Cardiac muscle cell (in vitro differentiated cells and primary cell): ENCODE measurements around the gene RCSD1. TPM values are rescaled to one million over a fixed set of nuclear protein-coding genes. Genes with fewer than 3 reads are reported as not detected.

Source experiments
- DNase-seq, 2 donors: peaks; one replicate each; pipeline versions ENCODE4 v3.0.0 to v3.0.0-alpha.2; 2010 to 2017; ENCODE audit warnings: low read depth in 1 of 2, low spot score in 1 of 2
- H3K27ac ChIP-seq: fragments of 200-600 bp; sonication (generic); 2 replicates; pipeline ENCODE4 v1.5.1; 2016
- H3K27me3 ChIP-seq: fragments of 200-600 bp; sonication (generic); 2 replicates; pipeline ENCODE4 v1.6.0; 2016; ENCODE audit warnings: control low read depth
- H3K36me3 ChIP-seq: fragments of 200-600 bp; sonication (generic); 2 replicates; pipeline ENCODE4 v1.5.1; 2016; ENCODE audit warnings: control low read depth
- H3K4me1 ChIP-seq: fragments of 200-600 bp; sonication (generic); 2 replicates; pipeline ENCODE4 v1.8.1; 2017; ENCODE audit warnings: low read depth, mild to moderate bottlenecking, mixed run types
- H3K4me3 ChIP-seq: fragments of 200-600 bp; sonication (generic); 2 replicates; pipeline ENCODE4 v1.5.1; 2016; ENCODE audit warnings: mild to moderate bottlenecking
- H3K9me3 ChIP-seq: fragments of 200-600 bp; sonication (generic); 2 replicates; pipeline ENCODE4 v1.5.1; 2017; ENCODE audit warnings: low read depth, mild to moderate bottlenecking, control low read depth
- CTCF ChIP-seq: IDR thresholded peaks from 2 replicates; pipeline ENCODE4 v1.5.1; 2012; ENCODE audit warnings: low read depth, mild to moderate bottlenecking, low read length
- polyA plus RNA-seq: library from polyadenylated mRNA; unstranded; fragments of >200 nt; fragmentation: Nextera tagmentation; extraction: Ambion mirVana; gene quantifications from 2 replicates; pipeline ENCODE4 v1.2.1, GENCODE V29; 2016
- total RNA-seq: library from RNA; depleted of rRNA; stranded (reverse); fragments of >200 nt; gene quantifications from 2 replicates; pipeline ENCODE4 v1.2.3, GENCODE V29; 2016

The RCSD1 gene
- total and polyA plus RNA-seq, 2 experiments from 2014 or later = 77.3 to 317 TPM

- peak; percentile 51 to 67 for DNase-seq
- H3K27me3 ChIP-seq = no peaks in the 10 kb centered on the region
- peak; percentile 63 for TF ChIP-seq CTCF
- H3K4me1 ChIP-seq = peaks cover 5% of the 10 kb centered on the region
- no peaks in the 10 kb centered on the region for H3K9me3 ChIP-seq
- H3K36me3 ChIP-seq = no peaks in the 10 kb centered on the region
- H3K27ac ChIP-seq = no peak overlapping the region
- H3K4me3 ChIP-seq = no peak overlapping the region
These were observed 30.0 kb upstream of the RCSD1 start for GRCh38 chr1:167599957-167600581.

GRCh38 chr1:167601442-167602383 lies 28.3 kb upstream of the RCSD1 start:
- Histone ChIP-seq H3K4me1 (peaks cover 5% of the 10 kb centered on the region), H3K4me3 (no peak overlapping the region), H3K9me3 (no peaks in the 10 kb centered on the region), H3K36me3 (no peaks in the 10 kb centered on the region), H3K27ac (no peak overlapping the region), H3K27me3 (no peaks in the 10 kb centered on the region)
- no peak for TF ChIP-seq CTCF
- peak in 1 of 2 donors; percentile 40 for DNase-seq

- no peaks in the 10 kb centered on the region for H3K9me3 ChIP-seq
- H3K4me1 ChIP-seq = peaks cover 5% of the 10 kb centered on the region
- no peaks in the 10 kb centered on the region for H3K36me3 ChIP-seq
- H3K27me3 ChIP-seq = no peaks in the 10 kb centered on the region
- DNase-seq = no peak
- TF ChIP-seq CTCF = no peak
- H3K27ac ChIP-seq = no peak overlapping the region
- no peak overlapping the region for H3K4me3 ChIP-seq
These were observed 27.2 kb upstream of the RCSD1 start for GRCh38 chr1:167602840-167603239.

GRCh38 chr1:167605576-167605975 lies 24.5 kb upstream of the RCSD1 start:
- H3K9me3 ChIP-seq = no peaks in the 10 kb centered on the region
- H3K27me3 ChIP-seq = no peaks in the 10 kb centered on the region
- peaks cover 5% of the 10 kb centered on the region for H3K4me1 ChIP-seq
- H3K4me3 ChIP-seq = no peak overlapping the region
- DNase-seq = peak in 1 of 2 donors; percentile 27
- H3K36me3 ChIP-seq = no peaks in the 10 kb centered on the region
- no peak overlapping the region for H3K27ac ChIP-seq
- no peak for TF ChIP-seq CTCF

- no peak overlapping the region for H3K27ac ChIP-seq
- no peak for DNase-seq
- no peaks in the 10 kb centered on the region for H3K27me3 ChIP-seq
- H3K4me1 ChIP-seq = no peaks in the 10 kb centered on the region
- no peak overlapping the region for H3K4me3 ChIP-seq
- no peaks in the 10 kb centered on the region for H3K36me3 ChIP-seq
- H3K9me3 ChIP-seq = no peaks in the 10 kb centered on the region
- TF ChIP-seq CTCF = no peak
These were observed 18.0 kb upstream of the RCSD1 start for GRCh38 chr1:167611983-167612382.
